ENCODE measurements around the gene CIAO3. TPM values are rescaled to one million over a fixed set of nuclear protein-coding genes. Genes with fewer than 3 reads are reported as not detected.

The CIAO3 gene
- total RNA-seq, 1 experiment from 2014 or later, result 21.9 TPM

DNA sequence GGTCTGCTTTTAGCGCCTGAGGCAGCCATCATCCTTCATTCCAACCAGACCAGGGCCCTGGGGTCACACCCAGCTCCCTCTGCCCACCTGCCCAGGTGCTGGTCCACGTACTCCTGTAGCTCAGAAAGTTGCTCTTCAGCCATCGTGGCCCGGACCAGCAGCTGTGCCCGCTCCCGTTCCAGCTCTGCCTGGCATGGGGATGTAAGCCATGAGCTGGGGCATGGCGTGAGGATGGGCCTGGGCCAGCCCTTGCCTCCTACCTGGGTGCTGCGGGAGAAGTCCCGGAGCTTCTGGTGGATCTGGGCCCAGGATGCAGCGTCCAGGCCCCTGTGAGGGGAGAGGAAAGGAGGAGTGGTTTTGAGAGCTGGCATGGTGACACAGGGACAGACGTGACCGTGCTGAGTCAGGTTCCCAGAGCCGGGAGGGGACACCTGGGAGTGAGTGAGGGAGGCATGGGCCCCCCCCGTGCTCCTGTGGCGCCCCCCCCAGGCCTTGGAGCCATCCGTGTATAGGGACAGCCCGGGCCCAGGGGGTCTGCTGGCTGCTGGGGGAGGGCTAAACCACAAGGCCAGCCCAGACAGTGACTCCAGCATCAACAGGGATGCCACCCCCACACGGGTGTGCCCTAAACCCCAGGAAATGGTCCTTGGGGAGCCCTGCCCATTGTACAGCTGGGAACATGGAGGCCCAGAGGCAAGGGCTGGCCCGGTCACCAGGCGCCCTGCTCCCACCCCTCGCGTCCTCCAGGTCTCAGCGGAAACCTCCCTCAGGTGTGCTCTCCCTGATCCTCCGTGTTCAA lies 17.8 kb downstream of the CIAO3 start:
- Histone ChIP-seq H2BK120ac (ENCODE audit: low read depth, low read length, poor library complexity, severe bottlenecking) (no peak overlapping the region), H3K14ac (ENCODE audit: insufficient read depth, low read length) (no peak overlapping the region; the same call in 1 of the 2 replicates), H4K8ac (replicated peaks; ENCODE audit: insufficient read length, low read depth, low read length) (no peak overlapping the region), H3K27me3 (ENCODE audit: insufficient read depth, low read length) (no peaks in the 10 kb centered on the region), H4K20me1 (ENCODE audit: control insufficient read depth, insufficient read depth, insufficient read length) (no peaks in the 10 kb centered on the region), H3K56ac (ENCODE audit: insufficient read length, low read depth, low read length) (no peak overlapping the region), H3K79me1 (ENCODE audit: insufficient read depth, low read depth, low read length, poor library complexity, severe bottlenecking) (no peaks in the 10 kb centered on the region), H2AFZ (ENCODE audit: low read length) (no peak overlapping the region), H3K27ac (ENCODE audit: insufficient read length, low read depth, low read length) (no peak overlapping the region), H3K23ac (ENCODE audit: insufficient read length, low read depth, low read length) (no peak overlapping the region), H2BK12ac (ENCODE audit: insufficient read length, low read depth, low read length) (no peak overlapping the region), H2BK5ac (ENCODE audit: insufficient read length, low read length) (no peak overlapping the region), H2BK20ac (ENCODE audit: low read depth, low read length, poor library complexity, severe bottlenecking) (no peak overlapping the region), H3K4ac (ENCODE audit: low read depth, low read length) (no peak overlapping the region), H3K4me2 (ENCODE audit: insufficient read depth, insufficient read length, low read length) (no peak overlapping the region), H2BK15ac (ENCODE audit: low read depth, low read length) (no peak overlapping the region), H3T11ph (ENCODE audit: low read length) (no peak overlapping the region), H3K9me3 (ENCODE audit: control insufficient read depth, low read depth, low read length) (no peaks in the 10 kb centered on the region), H2AK5ac (ENCODE audit: insufficient read length, low read length) (no peak overlapping the region), H3K79me2 (ENCODE audit: insufficient read depth, low read length) (no peaks in the 10 kb centered on the region), H3K4me1 (ENCODE audit: insufficient read depth, low read length) (no peaks in the 10 kb centered on the region), H3K23me2 (ENCODE audit: insufficient read length, low read depth, low read length, poor library complexity, severe bottlenecking) (peaks cover 9% of the 10 kb centered on the region), H4K91ac (ENCODE audit: insufficient read length, low read depth, low read length) (no peak overlapping the region), H3K9ac (ENCODE audit: extremely low read depth, insufficient read length, low read length) (no peak overlapping the region), H4K5ac (ENCODE audit: insufficient read length, low read depth, low read length) (no peak overlapping the region), H3K18ac (ENCODE audit: insufficient read length, low read depth, low read length) (no peak overlapping the region)
- Mint-ChIP-seq H3K4me1 (peaks cover 8 to 18% of the 10 kb centered on the region in 2 experiments), H3K4me3 (no peak overlapping the region), H3K36me3 (ENCODE audit: insufficient read depth in 1 of 3, low read depth in 3 of 3) (peaks cover 0 to 5% (median 3%) of the 10 kb centered on the region in 3 experiments; a peak in 1 of 7 replicates), H3K27me3 (ENCODE audit: low read depth) (peaks cover 27% of the 10 kb centered on the region), H3K27ac (no peak overlapping the region), H3K9me3 (no peaks in the 10 kb centered on the region)
- no CpG with 5 or more reads among the region's 24 CpGs for WGBS (ENCODE audit: extremely low coverage, insufficient read length, low lambda C conversion rate)
- no peak for DNase-seq
- TF ChIP-seq, protein P1, sequence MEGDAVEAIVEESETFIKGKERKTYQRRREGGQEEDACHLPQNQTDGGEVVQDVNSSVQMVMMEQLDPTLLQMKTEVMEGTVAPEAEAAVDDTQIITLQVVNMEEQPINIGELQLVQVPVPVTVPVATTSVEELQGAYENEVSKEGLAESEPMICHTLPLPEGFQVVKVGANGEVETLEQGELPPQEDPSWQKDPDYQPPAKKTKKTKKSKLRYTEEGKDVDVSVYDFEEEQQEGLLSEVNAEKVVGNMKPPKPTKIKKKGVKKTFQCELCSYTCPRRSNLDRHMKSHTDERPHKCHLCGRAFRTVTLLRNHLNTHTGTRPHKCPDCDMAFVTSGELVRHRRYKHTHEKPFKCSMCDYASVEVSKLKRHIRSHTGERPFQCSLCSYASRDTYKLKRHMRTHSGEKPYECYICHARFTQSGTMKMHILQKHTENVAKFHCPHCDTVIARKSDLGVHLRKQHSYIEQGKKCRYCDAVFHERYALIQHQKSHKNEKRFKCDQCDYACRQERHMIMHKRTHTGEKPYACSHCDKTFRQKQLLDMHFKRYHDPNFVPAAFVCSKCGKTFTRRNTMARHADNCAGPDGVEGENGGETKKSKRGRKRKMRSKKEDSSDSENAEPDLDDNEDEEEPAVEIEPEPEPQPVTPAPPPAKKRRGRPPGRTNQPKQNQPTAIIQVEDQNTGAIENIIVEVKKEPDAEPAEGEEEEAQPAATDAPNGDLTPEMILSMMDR (conservative IDR thresholded peaks at IDR 0.05), result no peak

Measured in H9 (cell line).